Astrocyte (in vitro differentiated cells and primary cell): ENCODE measurements around the gene ERBIN.

Experiments
- CTCF ChIP-seq: IDR thresholded peaks from 2 replicates; pipeline ENCODE4 v1.5.1; 2011; ENCODE audit warnings: low read depth, mild to moderate bottlenecking, inconsistent platforms, low read length, moderate library complexity; ENCODE audit not compliant: insufficient read depth
- EZH2 ChIP-seq: IDR thresholded peaks from 2 replicates; pipeline ENCODE4 v1.6.1; 2012; ENCODE audit warnings: mild to moderate bottlenecking, low read length, inconsistent platforms; ENCODE audit not compliant: insufficient read depth

GRCh38 chr5:66118304-66118703 is 191.9 kb downstream of the ERBIN start:
- TF ChIP-seq CTCF = no peak
- TF ChIP-seq EZH2 = no peak
